ENCODE results near the gene DOCK10.

The DOCK10 gene

DNA sequence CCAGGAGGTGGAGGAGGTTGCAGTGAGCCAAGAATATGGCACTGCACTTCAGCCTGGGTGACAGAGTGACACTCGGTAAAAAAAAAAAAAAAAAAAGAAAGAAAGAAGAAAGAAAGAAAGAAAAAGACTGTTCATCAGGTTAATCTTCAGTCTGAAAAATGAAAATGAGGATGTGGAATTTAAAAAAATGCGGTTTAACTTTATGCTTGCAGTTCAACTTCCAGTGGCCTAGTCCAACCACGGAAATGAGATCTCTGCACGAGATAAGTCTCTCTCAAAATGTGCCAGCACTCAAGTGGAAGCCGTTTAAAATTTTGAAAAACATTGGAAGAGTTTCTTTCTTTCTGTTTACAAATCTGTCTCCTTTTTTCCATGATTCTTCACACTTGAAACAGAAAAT, 112.1 kb downstream of the DOCK10 start:
- no peak overlapping the region for H3K27ac Mint-ChIP-seq
- H3K36me3 Mint-ChIP-seq (ENCODE audit: low read depth) = no peaks in the 10 kb centered on the region
- TF ChIP-seq, protein P1, sequence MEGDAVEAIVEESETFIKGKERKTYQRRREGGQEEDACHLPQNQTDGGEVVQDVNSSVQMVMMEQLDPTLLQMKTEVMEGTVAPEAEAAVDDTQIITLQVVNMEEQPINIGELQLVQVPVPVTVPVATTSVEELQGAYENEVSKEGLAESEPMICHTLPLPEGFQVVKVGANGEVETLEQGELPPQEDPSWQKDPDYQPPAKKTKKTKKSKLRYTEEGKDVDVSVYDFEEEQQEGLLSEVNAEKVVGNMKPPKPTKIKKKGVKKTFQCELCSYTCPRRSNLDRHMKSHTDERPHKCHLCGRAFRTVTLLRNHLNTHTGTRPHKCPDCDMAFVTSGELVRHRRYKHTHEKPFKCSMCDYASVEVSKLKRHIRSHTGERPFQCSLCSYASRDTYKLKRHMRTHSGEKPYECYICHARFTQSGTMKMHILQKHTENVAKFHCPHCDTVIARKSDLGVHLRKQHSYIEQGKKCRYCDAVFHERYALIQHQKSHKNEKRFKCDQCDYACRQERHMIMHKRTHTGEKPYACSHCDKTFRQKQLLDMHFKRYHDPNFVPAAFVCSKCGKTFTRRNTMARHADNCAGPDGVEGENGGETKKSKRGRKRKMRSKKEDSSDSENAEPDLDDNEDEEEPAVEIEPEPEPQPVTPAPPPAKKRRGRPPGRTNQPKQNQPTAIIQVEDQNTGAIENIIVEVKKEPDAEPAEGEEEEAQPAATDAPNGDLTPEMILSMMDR (IDR thresholded peaks at IDR 0.05) = no peak
- no peak for DNase-seq
- no peak overlapping the region for H3K4me3 Mint-ChIP-seq
- H3K4me1 Mint-ChIP-seq = no peaks in the 10 kb centered on the region
- H3K9me3 Mint-ChIP-seq = no peaks in the 10 kb centered on the region
- peaks cover 15% of the 10 kb centered on the region for H3K27me3 Mint-ChIP-seq (ENCODE audit: low read depth, poor library complexity)

DNA sequence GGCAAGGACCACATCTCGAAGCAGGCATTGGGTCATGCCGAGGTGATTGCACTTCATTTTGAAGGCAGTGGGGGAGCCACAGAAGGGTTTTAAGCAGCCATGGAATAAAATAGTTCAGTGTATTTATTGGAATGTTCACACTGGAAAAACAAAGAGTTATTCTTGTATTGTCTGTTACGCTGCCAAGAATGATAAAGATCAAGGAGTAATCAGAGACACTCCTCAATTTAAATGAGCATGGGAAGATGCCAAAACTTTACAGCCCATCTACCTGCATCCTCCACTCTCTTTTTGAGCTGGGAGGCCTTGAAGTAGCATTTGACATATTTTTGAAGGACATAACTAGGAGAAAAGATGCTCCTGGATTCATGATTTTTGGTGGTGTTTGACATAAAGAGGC, 112.8 kb downstream of the DOCK10 start:
- Mint-ChIP-seq H3K27ac (no peak overlapping the region), H3K4me3 (no peak overlapping the region), H3K27me3 (ENCODE audit: low read depth, poor library complexity) (peaks cover 15% of the 10 kb centered on the region), H3K9me3 (no peaks in the 10 kb centered on the region), H3K4me1 (no peaks in the 10 kb centered on the region), H3K36me3 (ENCODE audit: low read depth) (no peaks in the 10 kb centered on the region)
- DNase-seq = no peak
- TF ChIP-seq, protein P1 (IDR thresholded peaks at IDR 0.05) = no peak

DNA sequence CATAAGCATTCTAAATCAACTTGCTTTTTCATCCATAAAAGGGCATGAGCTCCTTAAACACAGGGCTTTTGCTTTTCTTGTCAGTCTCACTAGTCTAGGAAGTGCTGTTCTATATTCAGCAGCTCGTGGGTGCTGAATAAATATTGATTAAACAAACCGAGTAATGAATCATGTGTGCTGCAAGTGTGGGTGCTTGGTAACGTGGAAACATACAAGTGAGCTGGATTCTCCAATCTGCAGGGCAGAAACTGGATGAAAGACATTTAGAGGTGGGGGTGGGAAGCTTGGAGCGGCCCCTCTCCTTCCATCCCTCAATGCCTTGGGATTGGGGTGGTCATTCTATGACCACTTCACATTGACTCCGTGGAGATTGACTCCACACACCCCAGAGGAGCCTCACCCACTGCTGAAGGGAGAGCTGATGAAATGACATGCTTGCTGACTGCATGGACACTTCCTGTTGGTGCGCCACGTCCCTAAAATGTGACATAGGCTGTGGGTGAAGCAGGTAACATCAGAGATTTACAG, 114.6 kb downstream of the DOCK10 start:
- Mint-ChIP-seq H3K9me3 (no peaks in the 10 kb centered on the region), H3K36me3 (ENCODE audit: low read depth) (no peaks in the 10 kb centered on the region), H3K27me3 (ENCODE audit: low read depth, poor library complexity) (peaks cover 15% of the 10 kb centered on the region), H3K4me1 (no peaks in the 10 kb centered on the region), H3K27ac (no peak overlapping the region), H3K4me3 (no peak overlapping the region)
- no peak for DNase-seq
- TF ChIP-seq, protein P1 (IDR thresholded peaks at IDR 0.05) = no peak

DNA sequence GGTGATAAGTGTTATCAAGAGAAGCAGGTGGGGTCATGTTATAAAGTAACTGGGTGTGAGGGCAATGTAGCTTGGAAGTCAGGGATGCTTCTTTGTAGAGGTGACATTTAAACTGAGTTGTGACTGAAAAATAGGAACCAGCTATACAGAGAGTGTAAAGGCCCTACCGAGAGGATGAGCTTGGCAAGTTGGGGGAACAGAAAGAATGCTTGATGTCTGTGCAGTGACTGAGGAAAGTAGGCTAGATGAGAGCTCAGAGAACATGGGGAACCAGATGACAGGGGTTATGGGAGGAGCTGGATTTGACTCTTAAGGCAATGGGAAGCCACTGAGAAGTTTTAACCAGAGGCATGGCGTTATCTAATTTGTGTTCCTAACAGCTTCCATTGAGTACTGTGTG, 115.3 kb downstream of the DOCK10 start:
- Mint-ChIP-seq H3K27ac (no peak overlapping the region), H3K4me3 (no peak overlapping the region), H3K27me3 (ENCODE audit: low read depth, poor library complexity) (peaks cover 15% of the 10 kb centered on the region), H3K4me1 (no peaks in the 10 kb centered on the region), H3K36me3 (ENCODE audit: low read depth) (no peaks in the 10 kb centered on the region), H3K9me3 (no peaks in the 10 kb centered on the region)
- DNase-seq = no peak
- TF ChIP-seq, protein P1 (IDR thresholded peaks at IDR 0.05) = no peak

DNA sequence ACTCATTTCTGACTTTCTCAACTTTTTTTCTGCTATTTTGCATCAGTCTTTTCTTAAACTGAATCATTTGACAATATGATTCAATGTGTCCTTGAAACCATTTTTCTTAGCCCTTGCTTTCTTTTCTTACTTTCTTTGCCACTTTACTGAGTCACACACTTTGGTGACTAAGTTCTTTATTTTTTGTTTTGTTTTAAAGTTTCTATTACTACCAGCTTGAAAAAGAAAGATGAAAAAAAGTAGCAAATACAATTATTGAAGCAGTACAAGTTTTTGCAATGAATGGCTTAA, 116.5 kb downstream of the DOCK10 start:
- H3K9me3 Mint-ChIP-seq = no peaks in the 10 kb centered on the region
- TF ChIP-seq, protein P1 (IDR thresholded peaks at IDR 0.05) = no peak
- H3K27ac Mint-ChIP-seq = no peak overlapping the region
- H3K27me3 Mint-ChIP-seq (ENCODE audit: low read depth, poor library complexity) = peaks cover 14% of the 10 kb centered on the region
- no peak for DNase-seq
- no peaks in the 10 kb centered on the region for H3K36me3 Mint-ChIP-seq (ENCODE audit: low read depth)
- no peak overlapping the region for H3K4me3 Mint-ChIP-seq
- H3K4me1 Mint-ChIP-seq = no peaks in the 10 kb centered on the region

DNA sequence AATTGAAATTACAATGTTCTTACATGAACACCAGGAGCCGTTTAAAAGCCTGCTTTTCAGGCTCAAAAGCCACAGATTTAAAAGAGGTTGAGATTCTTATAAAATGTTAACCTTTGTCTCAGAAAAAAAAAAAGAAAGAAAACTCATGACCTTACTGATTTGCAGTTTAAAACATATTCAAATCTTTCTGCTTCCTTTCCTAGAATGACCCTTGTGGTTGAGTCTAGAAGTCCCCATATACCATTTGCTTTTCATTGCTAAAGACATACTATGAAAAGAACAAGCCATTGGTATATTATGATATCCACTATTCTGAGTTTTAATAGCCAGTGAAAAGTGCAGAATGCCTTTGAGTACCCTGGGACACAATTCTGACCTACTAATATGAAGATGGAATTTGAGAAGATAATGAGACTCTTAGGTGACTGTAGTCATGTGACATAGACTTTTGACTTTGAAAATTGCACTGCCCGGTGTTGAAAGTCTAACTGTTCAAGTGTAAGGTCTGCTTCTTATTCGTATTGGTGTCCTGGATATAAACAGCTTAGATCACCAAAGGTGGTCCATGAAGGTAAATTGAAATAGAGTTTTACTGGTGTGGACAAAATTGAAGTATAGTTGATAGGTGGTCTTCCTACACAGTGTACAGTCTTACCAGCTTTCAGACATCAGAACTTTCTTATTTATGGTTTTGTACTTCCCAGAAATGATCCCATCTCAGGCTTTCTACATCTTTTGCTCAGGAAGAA, 117.0 kb downstream of the DOCK10 start:
- Mint-ChIP-seq H3K36me3 (ENCODE audit: low read depth) (no peaks in the 10 kb centered on the region), H3K27me3 (ENCODE audit: low read depth, poor library complexity) (peaks cover 11% of the 10 kb centered on the region), H3K4me1 (no peaks in the 10 kb centered on the region), H3K27ac (no peak overlapping the region), H3K9me3 (no peaks in the 10 kb centered on the region), H3K4me3 (no peak overlapping the region)
- TF ChIP-seq, protein P1 (IDR thresholded peaks at IDR 0.05) = no peak
- DNase-seq = no peak

Measured in nephron progenitor cell (in vitro differentiated cells).